ENCODE data around the gene TJP1.
"Not testable (repeated sequence)": the region's sequence is repeated elsewhere in the genome, so short reads cannot be mapped to it uniquely, and the experiment has no call there.

Gene TJP1

DNA sequence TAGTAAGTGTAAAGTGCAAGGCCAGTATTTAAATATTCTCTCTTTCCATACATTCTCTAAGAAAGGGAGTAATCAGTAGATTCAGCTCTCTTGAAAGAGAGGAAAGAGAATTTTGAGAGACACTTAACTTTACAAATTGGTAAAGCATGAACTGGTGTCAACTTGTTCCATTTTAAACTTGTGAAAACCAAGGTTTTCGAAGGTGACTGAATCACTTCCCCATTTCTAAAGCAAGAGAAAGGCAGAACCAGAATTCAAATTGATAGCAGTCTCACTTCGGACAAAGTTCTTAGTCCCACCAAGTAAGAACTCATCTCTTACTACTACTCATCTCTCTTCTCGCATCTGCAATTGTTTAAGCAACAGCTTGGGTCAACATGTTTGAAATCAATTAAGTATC is 22.4 kb downstream of the TJP1 start:
- DNase-seq (ENCODE audit: low read depth), result no peak

DNA sequence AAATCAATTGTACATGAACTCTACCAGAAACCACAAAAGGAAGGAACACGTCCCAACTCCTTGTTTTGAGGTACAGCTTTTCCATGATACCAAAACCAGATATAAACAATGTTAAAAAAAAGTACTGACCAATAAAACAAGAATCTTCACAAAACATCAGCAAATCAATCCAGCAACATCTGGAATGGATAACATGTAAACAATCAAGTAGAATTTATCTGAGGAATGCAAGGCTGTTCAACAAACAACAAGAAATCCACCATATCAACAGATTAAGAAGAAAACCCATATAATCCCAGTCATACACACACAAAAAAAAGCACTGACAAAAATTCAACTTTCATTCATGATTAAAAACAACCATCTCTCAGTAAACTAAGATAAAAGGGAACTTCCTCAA is 26.7 kb downstream of the TJP1 start:
- DNase-seq (ENCODE audit: low read depth), result no peak

DNA sequence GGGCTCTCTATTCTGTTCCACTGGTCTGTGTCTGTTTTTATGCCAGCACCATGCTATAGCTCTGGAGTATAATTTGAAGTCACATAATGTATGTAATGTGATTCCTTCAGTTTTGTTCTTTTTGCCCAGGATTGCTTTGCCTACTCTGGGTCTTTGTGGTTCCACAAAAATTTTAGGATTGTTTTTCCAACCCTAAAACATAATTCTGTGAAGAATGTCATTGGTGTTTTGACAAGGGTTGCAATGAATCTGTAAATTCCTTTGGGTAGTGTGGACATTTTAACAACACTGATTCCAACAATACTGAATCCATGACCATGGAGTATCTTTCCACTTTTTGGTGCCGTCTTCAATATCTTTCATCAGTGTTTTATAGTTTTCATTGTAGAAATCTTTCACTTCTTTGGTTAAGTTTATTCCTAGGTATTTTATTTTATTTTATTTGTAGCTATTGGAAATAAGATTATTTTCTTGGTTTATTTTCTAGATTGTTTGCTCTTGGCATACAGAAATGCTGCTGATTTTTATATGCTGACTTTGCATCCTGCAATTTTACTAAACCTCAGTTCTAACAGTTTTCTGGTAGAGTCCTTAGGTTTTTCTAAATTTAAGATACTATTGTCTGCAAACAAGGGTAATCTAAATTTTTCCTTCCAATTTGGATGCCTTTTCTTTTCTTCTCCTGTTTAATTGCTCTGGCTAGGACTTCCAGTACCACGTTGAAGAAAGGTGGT is 29.7 kb downstream of the TJP1 start:
- DNase-seq (ENCODE audit: low read depth), result no peak

DNA sequence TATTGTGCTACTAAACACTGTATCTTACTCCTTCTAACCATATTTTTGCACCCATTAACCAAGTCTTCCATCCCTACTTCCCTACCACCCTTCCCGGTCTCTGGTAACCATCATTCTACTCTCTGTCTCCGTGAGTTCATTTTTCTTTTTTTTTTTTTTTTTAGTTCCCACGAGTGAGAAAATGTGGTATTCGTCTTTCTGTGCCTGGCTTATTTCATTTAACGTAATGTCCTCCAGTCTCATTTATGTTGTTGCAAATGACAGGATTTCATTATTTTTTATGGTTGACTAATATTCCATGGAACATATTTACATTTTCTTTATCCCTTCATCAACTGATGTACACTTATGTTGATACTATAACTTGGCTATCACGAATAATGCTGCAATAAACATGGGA is 31.7 kb downstream of the TJP1 start:
- no peak for DNase-seq (ENCODE audit: low read depth)

DNA sequence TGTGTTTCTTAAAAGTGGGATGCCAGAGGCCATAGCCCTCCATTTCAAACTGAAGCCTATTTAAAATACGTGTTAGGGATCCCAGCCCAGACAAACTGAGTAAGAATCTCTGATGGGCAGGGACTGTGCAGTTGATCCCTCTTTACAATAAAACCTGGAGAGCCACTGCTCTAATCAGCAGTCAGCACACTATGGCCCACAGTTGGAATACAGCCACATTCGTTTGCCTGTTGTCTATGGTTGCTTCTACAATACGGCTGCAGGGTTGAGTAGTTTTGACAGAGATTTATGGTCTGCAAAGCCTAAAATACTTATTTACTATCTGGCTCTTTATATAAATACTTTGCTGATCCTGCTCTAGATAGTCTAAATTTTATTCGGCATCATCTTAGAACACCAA is 32.4 kb downstream of the TJP1 start:
- no peak for DNase-seq (ENCODE audit: low read depth)

DNA sequence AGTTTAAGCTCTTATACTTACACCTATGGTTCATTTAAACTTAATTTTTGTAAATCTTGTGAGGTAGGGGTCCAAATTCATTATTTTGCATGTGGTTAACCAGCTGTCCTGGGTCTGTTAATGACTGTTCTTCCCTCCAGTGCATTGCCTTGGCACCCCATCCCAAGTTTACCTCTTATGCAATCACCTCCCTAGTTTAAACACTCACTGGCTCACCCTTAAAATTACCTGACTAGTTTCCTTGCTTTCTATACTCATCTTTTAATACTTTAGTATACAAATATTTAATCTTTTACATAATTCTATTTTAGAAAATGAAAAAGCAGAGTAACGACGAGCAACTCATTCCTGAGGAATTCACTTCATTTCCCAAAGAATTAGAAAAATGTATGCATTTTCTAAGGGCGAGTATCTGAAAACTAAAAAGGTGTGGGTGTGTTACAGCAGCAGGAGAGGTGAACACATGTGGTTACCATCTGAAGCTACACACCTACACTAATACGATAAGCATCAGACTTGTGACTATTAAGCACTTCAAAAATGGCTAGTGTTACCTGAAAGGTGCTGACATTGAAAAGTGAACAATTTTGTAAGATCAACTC is 33.7 kb downstream of the TJP1 start:
- DNase-seq (ENCODE audit: low read depth), result no peak

DNA sequence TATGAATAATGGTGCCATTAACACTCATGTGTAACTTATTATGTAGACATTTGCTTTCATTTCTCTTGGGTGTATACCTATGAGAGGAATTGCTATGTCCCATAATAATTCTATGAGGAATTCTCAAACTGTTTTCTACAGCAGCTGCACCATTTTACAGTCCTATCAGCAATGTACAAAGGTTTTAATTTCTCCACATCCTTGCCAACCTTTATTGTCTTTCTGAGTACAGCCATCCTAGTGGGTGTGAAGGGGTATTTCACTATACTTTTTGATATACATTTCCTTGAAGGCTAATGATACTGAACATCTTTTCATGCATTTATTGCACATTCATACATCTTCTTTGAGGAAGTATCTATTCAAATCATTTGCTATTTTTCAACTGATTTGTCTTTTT is 34.5 kb downstream of the TJP1 start:
- no peak for DNase-seq (ENCODE audit: low read depth)

DNA sequence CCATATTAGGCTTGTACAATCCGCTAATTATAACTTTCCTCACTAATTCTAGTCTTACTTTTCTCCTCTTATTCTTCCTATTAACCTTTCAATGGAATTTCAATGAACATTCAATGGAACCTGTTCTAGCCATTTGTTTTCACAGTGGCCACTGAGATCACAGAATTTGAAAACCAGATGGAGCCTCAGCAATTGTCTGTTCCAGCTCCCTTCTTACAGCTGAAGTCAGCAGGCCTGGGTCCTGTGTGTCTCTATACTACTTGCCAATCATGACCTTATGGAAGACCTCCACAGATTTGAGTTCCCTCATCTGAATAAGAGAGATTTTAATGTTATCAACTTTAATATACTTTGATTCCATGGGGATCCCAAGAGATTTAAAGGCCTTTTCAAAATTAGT is 36.6 kb downstream of the TJP1 start:
- no peak for DNase-seq (ENCODE audit: low read depth)

DNA sequence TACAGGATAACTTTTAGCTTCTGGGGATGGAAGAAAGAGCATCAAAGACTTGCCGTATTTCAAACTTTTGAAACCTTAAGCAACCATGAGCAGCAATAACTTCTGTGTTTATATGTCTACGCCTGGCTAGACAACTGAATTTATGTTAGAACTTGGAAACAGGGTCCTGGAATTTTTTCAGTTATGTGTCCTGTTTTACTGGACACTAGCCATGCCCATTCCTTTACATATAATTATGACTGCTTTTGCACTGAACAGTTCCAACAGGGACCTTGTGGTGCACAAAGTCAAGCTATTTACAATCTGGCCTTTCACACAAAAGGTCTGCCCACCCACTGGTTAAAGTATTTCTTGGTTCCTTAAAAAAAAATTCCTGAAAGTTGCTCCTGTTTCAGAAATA is 37.1 kb downstream of the TJP1 start:
- DNase-seq (ENCODE audit: low read depth), result no peak

DNA sequence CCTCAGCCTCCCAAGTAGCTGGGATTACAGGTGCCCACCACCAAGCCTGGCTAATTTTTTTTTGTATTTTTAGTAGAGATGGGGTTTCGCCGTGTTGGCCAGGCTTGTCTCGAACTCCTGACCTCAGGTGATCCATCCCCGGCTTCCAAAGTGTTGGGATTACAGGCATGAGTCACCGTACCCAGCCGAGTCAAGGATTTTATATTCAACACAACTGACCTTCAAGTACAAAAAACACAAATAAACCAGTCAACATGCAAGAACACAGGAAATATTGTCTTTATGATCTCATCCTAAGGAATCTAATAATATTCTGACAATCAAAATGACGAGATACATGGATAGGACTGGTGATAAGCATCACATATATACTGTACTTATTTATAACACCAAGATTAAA is 37.9 kb downstream of the TJP1 start:
- DNase-seq (ENCODE audit: low read depth), result no peak

DNA sequence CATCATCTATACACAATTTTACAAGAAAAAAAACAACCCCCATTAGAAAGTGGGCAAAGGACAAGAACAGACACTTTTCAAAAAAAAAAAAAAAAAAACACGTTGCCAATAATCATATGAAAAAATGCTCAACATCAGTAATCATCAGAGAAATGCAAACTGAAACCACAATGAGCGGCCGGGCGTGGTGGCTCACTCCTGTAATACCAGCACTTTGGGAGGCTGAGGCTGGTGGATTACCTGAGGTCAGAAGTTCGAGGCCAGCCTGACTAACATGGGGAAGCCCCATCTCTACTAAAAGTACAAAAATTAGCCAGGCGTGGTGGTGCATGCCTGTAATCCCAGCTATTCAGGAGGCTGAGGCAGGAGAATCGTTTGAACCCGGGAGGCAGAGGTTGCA is 39.5 kb downstream of the TJP1 start:
- not testable (repeated sequence) for DNase-seq (ENCODE audit: low read depth)

DNA sequence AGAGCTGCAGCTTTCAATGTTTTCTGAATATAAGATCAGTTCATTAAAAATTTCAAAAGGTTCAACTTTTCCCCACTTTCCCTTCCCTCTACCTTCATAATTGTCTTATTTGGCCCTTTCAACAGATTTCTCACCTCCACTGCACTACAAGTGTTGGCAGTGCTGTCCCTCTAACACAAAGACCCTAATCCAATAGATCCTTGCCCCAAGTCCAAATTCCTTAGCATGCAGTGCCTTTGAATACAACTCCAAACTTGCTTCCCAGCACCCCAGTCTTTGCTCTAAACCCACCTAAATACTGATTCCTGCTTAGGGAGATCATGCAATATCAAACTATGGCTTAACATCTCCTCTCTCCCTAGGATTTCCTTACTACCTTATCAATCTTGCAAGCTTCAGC is 43.9 kb downstream of the TJP1 start:
- DNase-seq (ENCODE audit: low read depth), result no peak

DNA sequence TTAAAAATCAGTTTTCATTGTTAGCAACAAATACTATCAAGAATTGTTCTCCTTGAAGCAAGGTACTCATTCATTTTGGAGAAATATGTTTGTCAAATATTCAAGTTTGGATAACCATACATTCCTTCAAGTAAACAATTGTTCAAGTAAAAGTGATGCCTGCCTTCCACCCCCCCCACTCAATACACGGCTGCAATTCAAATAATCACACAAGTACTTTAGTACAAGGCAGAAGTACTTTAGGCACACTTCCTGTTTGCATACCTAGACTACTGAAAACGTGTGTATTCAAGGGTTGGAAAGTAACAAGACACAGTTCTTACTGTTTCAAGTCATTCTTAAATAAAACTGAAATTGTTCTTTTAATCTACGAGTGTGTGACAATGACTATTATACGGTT is 45.4 kb downstream of the TJP1 start:
- DNase-seq (ENCODE audit: low read depth), result no peak

DNA sequence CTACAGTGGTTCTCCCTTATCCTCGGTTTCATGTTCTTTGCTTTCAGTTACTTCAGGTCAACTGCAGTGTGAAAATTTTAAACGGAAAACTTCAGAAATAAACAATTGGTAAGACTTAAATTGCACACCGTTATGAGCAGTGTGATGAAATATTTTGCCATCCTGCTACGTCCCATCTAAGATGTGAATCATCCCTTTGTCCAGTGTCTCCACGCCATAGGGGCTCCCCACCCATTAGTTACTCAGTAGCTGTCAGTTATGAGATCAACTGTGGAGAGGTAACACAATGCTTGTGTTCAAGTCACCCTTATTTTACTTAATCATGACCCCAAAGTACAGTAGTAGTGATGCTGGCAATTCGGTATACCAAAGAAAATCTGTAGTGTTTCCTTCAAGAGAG is 47.4 kb downstream of the TJP1 start:
- no peak for DNase-seq (ENCODE audit: low read depth)

DNA sequence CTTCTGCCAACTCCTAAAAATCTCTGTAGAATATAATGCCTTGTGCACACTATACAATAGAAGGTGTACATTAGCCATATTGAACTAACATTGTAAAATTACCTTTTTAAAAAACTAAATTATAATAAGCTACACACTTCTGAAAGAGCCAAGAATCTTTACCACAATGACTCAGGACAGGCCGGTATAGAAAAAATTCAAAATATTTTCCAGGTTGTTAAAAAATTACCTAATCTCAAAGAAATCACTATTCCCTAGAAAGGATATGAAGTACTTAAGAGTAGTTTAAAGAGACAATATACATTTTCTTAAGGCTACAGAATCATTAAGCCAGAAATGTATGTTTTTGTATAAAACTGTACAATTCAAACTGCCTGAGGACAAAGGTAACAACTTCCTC is 48.5 kb downstream of the TJP1 start:
- no peak for DNase-seq (ENCODE audit: low read depth)

DNA sequence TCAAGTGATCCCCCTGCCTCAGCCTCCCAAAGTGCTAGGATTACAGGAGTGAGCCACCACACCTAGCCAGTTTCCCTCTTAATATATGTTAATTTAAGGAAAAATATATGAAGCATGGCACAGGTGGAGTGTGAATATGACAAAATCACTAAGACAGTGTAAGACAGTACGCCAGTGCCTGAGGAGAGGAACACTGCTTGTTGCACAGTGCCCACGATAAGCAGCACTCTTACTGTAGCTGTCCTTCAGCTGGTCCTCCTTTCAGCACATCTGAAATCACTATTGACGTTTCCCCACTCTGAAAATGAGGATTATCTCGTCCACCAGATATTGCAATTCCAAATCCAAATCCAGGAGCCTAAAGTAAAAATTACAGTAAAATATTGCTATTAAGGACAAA is 49.3 kb downstream of the TJP1 start:
- no peak for DNase-seq (ENCODE audit: low read depth)

DNA sequence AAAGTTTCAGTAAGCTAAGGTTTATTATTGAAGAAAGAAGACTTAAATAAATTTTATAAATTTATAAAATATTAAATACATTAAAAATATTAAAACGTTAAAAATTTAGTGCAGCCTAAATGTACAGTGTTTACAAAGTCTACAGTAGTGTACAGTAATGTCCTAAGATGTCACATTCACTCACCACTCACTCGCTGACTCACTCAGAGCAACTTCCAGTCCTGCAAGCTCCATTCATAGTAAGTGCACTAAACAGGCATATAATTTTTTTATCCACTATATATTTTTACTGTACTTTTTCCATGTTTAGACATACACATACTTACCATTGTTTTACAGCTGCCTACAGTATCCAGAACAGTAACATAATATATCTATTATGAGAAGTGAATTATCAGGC is 51.5 kb downstream of the TJP1 start:
- no peak for DNase-seq (ENCODE audit: low read depth)

DNA sequence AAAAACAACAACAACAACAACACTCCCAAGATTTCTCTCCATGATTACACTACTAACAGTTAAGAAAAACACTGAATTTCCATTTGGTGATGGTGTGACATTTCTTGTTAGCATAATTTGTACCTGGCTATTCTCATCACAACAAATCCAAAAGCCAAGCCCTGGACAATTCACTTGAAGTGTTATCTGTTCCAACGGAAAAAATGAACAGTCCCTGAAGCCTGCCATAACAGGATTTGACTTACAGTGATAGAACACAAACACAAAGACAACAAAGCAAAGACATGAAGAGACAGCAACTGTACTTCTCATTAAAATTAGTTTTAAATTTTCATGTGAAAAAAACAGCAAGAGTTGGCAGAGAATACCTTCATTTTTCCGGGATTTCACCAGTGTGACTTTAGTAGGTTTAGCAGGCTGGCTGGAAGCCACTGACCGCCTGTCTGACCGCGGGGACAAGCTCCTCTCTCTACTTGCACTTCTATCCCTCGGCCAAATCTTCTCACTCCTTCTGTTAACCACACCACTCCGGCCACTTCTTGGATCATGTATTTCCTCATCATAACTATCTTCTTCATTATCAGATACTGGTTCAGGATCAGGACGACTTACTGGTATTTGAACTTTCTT is 56.3 kb downstream of the TJP1 start:
- DNase-seq (ENCODE audit: low read depth), result no peak

DNA sequence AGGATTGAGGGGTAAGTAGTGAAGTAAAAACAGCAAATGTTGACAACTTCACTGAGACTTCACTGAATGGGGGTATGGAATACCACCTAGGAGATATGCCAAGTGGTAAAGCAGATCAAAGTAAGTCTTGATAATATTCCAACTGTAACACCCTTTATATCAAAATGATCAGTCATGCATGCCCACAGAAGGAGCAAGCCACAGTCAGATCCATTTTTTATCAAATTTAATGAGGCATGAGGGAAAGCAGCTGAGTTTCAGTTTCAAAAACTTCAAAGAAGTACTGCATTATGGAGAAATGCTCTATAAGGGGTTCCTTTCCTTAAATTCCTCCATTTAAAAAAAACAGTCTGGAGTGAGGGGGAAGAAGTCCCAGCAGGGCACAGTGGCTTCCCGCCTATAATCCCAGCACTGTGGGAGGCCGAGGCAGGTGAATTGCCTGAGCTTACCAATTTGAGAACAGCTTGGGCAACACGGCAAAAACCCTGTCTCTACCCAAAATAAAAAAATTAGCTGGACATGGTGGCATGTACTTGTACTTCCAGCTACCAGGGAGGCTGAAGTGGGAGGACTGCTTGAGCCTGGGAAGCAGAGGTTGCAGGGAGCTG is 56.9 kb downstream of the TJP1 start:
- no peak for DNase-seq (ENCODE audit: low read depth)

DNA sequence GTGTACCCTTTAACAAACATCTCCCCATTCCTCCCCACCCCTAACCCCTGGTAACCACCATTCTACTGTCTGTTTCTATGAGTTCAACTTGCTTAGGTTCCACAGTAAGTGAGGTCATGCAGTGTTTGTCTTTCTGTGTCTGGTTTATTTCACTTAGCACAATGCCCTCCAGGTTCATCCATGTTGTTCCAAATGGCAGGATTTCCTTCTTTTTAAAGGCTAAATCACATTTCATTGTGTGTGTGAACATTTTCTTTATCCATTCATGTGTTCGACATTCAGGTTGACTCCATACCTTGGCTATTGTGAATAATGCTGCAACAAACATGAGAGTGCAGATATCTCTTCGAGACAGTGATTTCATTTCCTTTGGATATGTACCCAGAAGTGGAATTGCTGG is 62.7 kb downstream of the TJP1 start:
- no peak for DNase-seq (ENCODE audit: low read depth)

DNA sequence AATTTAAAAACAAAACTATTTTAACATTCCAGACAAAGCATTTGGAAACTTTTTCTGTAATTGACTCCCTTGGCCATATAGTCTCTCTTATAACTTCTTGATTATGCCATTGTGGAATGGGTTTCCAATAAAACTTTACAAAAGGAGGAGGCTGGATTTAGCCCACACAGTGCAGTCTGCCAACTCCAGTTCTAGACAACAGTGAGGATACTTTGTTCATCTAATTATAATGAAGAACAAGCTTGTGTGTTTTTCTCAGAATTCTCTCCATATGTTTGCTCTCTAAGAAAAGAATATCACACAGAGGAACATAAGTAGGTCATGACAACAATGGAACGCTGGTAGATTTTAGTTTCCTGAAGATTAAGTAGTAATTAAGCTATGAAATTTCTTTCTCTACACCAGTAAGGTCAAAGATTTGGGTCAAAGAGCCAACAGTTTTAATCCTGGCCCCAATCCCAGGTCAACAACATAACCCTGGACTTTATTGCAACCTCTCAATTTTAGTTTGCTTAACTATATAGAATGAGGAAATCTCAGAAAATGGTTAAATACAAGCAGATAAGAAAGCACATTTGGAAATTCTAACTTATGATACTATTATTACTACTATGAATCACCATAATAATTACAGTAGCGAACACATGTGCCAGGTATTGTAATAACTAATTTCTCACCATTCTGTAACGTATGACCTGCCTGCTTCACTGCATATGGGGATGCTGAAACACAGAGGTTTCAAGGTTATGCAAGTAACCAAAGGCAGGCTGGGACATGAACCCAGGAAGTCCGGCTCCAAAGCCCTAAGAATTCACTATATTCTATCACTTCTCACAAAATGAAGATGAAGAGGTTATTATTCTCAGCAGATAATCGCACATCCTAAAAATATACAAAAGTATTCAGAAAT is 65.7 kb downstream of the TJP1 start:
- no peak for DNase-seq (ENCODE audit: low read depth)

DNA sequence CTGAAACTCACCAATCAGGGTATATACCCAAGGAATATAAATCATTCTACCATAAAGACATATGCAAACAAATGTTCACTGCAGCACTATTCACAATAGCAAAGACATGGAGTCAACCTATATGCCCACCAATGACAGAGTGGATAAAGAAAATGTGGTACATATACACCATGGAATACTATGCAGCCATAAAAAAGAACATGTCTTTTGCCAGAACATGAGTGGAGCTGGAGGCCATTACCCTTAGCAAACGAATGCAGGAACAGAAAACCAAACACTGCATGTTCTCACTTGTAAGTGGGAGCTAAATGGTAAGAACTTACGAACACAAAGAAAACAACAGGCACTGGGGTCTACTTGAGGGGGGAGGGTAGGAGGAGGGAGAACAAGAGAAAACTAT is 68.3 kb downstream of the TJP1 start:
- DNase-seq (ENCODE audit: low read depth), result not testable (repeated sequence)
